GM12874 (cell line): ENCODE data around the gene ZNF784.

ENCODE experiments used
- TF ChIP-seq, protein P1 (sequence below): IDR thresholded peaks from 2 replicates; pipeline ENCODE4 v1.5.1; 2011; ENCODE audit warnings: low read depth, mild to moderate bottlenecking, control low read depth, low read length, moderate library complexity; ENCODE audit not compliant: insufficient read depth

ZNF784 gene

DNA sequence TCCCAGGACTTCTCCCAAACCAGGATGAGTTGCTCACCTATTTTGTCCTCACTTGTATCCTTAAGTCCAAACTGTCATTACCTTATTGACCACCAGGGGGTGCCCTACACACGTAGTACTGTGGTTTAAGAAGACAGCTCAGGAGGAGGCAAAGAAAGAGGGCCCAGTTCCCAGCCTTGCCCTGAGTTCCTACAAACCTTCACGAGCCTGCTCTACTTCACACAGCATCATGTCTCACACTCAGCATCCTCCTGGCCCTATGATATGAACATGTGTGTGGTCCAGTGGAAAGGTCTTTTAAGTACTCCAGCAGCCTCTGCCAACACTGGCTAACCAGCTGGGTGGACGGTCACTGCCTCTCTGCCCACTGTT lies 8.1 kb upstream of the ZNF784 start:
- TF ChIP-seq, protein P1, sequence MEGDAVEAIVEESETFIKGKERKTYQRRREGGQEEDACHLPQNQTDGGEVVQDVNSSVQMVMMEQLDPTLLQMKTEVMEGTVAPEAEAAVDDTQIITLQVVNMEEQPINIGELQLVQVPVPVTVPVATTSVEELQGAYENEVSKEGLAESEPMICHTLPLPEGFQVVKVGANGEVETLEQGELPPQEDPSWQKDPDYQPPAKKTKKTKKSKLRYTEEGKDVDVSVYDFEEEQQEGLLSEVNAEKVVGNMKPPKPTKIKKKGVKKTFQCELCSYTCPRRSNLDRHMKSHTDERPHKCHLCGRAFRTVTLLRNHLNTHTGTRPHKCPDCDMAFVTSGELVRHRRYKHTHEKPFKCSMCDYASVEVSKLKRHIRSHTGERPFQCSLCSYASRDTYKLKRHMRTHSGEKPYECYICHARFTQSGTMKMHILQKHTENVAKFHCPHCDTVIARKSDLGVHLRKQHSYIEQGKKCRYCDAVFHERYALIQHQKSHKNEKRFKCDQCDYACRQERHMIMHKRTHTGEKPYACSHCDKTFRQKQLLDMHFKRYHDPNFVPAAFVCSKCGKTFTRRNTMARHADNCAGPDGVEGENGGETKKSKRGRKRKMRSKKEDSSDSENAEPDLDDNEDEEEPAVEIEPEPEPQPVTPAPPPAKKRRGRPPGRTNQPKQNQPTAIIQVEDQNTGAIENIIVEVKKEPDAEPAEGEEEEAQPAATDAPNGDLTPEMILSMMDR = peak; percentile 72

DNA sequence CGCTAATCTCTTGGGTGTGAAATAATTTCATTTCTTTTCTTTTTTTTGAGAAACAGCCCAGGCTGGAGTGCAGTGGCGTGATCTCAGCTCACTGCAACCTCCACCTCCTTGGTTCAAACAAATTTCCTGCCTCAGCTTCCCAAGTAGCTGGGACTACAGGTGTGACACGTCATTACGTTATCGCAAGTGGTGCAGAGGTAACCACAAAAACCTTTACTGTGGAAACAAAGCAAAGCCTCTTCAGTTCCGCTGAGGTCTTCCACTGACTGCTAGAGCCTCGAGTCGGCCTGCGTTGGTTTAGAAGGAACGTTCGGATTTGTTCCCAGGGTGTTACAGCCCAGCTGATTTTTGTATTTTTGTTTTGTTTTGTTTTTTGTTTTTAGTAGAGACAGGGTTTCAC lies 2.0 kb upstream of the ZNF784 start:
- TF ChIP-seq, protein P1 = no peak

DNA sequence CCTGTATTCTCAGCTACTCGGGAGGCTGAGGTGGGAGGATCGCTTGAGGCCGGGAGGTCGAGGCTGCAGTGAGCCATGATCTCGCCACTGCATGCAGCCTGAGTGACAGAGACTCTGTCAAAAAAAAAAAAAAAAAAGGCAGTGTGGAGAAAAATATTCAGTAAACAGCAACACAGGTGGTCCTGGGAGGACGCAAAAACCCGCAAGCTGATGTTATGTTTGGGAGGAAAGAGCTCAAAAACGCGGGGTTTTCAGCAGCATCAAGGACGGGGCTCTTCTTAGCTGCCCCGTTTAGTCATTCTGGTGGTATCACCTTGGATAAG lies 599 bp upstream of the ZNF784 start:
- TF ChIP-seq, protein P1 = no peak

- TF ChIP-seq, protein P1 = no peak
These were observed 805 bp downstream of the ZNF784 start for GRCh38 chr19:55623561-55623960.

- TF ChIP-seq, protein P1 = no peak
These were observed 1.2 kb downstream of the ZNF784 start for GRCh38 chr19:55623130-55623529.

DNA sequence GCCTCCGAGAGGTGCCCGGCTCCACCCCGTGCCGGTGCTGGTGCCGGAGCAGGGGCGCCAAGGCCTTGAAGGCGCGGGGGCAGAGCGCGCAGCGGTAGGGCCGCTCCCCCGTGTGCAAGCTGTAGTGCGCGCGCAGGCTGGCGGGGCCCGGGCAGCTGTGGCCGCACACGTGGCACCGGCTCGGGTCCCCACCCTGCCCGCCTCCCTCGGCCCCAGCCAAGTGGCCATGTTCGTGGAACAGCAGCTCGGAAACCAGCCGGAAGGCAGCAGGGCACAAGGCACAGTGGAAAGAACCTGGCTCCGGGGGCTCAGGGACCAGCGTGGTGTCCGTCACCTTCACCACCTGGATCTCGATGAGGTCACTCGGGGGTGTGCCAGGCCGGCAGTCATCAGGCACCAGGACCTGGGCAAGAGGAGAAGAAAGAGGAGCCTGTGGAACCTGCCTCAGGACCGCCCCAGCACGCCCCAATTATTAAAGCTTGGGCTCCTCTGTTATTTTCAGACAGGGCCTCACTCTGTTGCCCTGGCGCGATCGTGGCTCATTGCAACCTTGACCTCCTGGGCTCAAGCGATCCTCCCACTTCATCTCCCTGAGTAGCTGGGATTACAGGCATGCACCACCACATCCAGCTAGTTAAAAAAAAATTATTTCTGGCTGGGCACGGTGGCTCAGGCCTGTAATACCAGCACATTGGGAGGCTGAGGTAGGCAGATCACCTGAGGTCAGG lies 2.0 kb downstream of the ZNF784 start:
- TF ChIP-seq, protein P1 = no peak

- TF ChIP-seq, protein P1 = no peak
These were observed 2.6 kb downstream of the ZNF784 start for GRCh38 chr19:55621673-55622231.

DNA sequence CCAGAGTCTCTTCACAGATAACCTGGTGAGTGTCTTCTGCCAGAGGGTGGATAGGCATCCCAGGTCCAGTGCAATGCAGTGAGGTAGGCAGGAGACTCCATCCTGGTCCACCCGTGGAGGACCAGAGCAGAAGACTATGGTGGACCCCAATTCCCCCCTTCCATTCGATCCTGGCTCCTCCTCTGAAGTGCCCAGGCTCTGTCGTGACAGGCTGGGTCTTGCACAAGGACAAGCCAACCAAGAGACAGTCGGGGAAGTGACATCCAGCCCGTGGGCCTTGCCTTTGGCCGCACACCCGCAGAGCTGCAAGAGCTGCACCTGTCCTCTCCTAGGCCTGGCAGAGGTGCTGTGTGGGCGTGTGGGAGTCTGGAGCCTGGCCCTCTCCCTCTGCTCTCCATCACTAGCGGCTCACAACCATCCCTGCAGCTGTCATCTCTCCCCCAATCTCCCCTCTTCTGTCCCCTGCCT lies 3.1 kb downstream of the ZNF784 start:
- TF ChIP-seq, protein P1 = no peak
